Breast epithelium (tissue), 4 donors: ENCODE measurements around the gene BEAN1. TPM values are rescaled to one million over a fixed set of nuclear protein-coding genes. Genes with fewer than 3 reads are reported as not detected.

Source experiments
- DNase-seq, 2 donors: peaks; one replicate each; pipeline ENCODE4 v3.0.0-alpha.2; 2019; ENCODE audit warnings: low spot score in 2 of 2
- H3K27ac ChIP-seq, 2 donors: fragments of 200-600 bp; sonication (generic) in 1 of 2; one replicate each; pipeline ENCODE4 v1.5.1; 2016 to 2019; ENCODE audit warnings: mild to moderate bottlenecking in 1 of 2
- H3K27me3 ChIP-seq, 2 donors: fragments of 200-600 bp; sonication (generic) in 1 of 2; one replicate each; pipeline versions ENCODE4 v1.5.1 to v1.6.0; 2017 to 2019; ENCODE audit warnings: control low read depth in 1 of 2, mild to moderate bottlenecking in 1 of 2
- H3K36me3 ChIP-seq: fragments of 200-600 bp; one replicate; pipeline ENCODE4 v1.5.1; 2019
- H3K4me1 ChIP-seq, 2 donors: fragments of 200-600 bp; sonication (generic); one replicate each; pipeline ENCODE4 v1.5.1; 2016 to 2019; ENCODE audit warnings: control low read depth in 1 of 2
- H3K4me3 ChIP-seq, 3 donors: fragments of 200-600 bp; sonication (generic); 1 replicate in 2 of 3; 2 replicates in 1 of 3; pipeline ENCODE4 v1.5.1; 2016 to 2019; ENCODE audit warnings: mild to moderate bottlenecking in 3 of 3, moderate library complexity in 2 of 3
- H3K9me3 ChIP-seq, 2 donors: fragments of 200-600 bp; sonication (generic) in 1 of 2; one replicate each; pipeline ENCODE4 v1.5.1; 2016 to 2019; ENCODE audit warnings: control low read depth in 1 of 2
- POLR2A ChIP-seq: fragments of 450-650 bp; IDR thresholded peaks from one replicate; pipeline ENCODE4 v1.6.1; 2016; ENCODE audit warnings: antibody characterized with exemption, mild to moderate bottlenecking, moderate library complexity
- POLR2AphosphoS5 ChIP-seq, 3 donors: sonication (generic); formaldehyde crosslinking; IDR thresholded peaks; one replicate each; pipeline ENCODE4 v1.6.1; 2017; ENCODE audit warnings: antibody characterized with exemption in 3 of 3
- intact Hi-C: fragments of 100-400 bp; cut with DNase I; formaldehyde crosslinking; loops from one replicate; pipeline ENCODE4 v1.15.1; 2023; ENCODE audit warnings: low total_unique reads
- total RNA-seq, 3 donors: library from RNA; depleted of rRNA; stranded (reverse); fragments of >200 nt; gene quantifications; one replicate each; pipeline ENCODE4 v1.1.0, GENCODE V29; 2016
- TF ChIP-seq, protein P1 (sequence below), 3 donors: fragments of 450-650 bp; IDR thresholded peaks; one replicate each; pipeline ENCODE4 v1.5.1; 2016 to 2017; ENCODE audit warnings: antibody characterized with exemption in 3 of 3, mild to moderate bottlenecking in 3 of 3, moderate library complexity in 3 of 3

BEAN1 gene
- total RNA-seq, 3 donors from 2014 or later = 0.16 to 3.5 TPM; not detected in 1

DNA sequence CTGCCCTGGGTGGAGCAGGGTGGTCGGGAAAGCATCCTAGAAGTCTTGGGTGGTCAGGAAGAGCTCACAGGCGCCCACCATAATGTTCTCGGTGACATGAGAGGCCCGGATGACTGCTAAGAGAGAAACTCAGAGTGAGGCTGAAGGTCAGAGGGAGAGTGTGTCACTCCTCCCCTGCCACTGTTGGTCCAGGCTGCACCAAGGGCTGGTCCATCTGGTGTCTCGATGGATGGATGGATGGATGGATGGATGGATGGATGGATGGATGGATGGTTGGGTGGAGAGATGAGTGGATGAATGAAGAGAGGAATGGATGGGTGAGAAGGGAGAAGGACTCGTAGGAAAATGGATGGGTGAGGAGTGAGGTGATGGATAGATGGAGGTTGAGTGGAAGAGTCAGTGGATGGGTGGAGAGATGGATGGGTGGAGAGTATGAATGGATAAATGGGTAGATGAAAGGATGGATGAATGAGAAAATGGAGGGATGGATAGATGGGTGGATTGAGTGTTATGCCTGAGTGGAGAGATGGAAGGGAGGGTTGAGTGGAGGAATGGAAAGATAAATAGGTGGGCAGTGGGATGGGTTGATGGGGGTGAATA lies 43.0 kb downstream of the BEAN1 start:
- TF ChIP-seq POLR2A (no peak), POLR2AphosphoS5 (IDR thresholded peaks at IDR 0.05) (no peak)
- TF ChIP-seq, protein P1, sequence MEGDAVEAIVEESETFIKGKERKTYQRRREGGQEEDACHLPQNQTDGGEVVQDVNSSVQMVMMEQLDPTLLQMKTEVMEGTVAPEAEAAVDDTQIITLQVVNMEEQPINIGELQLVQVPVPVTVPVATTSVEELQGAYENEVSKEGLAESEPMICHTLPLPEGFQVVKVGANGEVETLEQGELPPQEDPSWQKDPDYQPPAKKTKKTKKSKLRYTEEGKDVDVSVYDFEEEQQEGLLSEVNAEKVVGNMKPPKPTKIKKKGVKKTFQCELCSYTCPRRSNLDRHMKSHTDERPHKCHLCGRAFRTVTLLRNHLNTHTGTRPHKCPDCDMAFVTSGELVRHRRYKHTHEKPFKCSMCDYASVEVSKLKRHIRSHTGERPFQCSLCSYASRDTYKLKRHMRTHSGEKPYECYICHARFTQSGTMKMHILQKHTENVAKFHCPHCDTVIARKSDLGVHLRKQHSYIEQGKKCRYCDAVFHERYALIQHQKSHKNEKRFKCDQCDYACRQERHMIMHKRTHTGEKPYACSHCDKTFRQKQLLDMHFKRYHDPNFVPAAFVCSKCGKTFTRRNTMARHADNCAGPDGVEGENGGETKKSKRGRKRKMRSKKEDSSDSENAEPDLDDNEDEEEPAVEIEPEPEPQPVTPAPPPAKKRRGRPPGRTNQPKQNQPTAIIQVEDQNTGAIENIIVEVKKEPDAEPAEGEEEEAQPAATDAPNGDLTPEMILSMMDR (IDR thresholded peaks at IDR 0.05) = no peak
- intact Hi-C loops = no loop called here

DNA sequence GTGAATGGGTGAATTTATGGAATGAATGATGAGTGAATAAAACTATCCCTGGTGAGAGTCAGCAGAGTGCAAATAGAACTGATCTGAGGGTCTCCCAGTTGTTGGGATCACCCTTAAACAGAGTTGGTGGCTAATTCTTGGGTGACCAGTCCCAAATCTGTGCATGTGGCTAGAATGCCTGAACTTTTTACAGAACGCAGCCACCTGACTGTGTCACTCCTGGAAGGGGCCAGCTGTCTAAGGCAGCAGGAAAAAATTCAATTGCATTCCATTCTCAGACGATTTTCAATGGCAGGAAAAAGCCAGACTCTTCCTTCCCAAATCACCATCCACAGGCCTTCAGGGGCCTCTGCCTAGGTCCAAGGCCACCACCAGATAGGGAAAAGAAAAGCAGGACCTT lies 43.5 kb downstream of the BEAN1 start:
- H3K27ac ChIP-seq = no peak overlapping the region
- no peaks in the 10 kb centered on the region for H3K27me3 ChIP-seq
- no peaks in the 10 kb centered on the region for H3K4me1 ChIP-seq
- H3K36me3 ChIP-seq = no peaks in the 10 kb centered on the region
- H3K4me3 ChIP-seq = no peak overlapping the region
- no peak for DNase-seq
- intact Hi-C loops = no loop called here
- peaks cover 0 to 4% of the 10 kb centered on the region in 2 donors for H3K9me3 ChIP-seq
- TF ChIP-seq, protein P1 (IDR thresholded peaks at IDR 0.05) = no peak
- TF ChIP-seq POLR2A (no peak), POLR2AphosphoS5 (IDR thresholded peaks at IDR 0.05) (no peak)

More for the DNA sequence above, 43.0 kb downstream of the BEAN1 start:
- Histone ChIP-seq H3K36me3 (no peaks in the 10 kb centered on the region), H3K4me3 (no peak overlapping the region), H3K27me3 (no peaks in the 10 kb centered on the region), H3K4me1 (no peaks in the 10 kb centered on the region), H3K9me3 (peaks cover 0 to 4% of the 10 kb centered on the region in 2 donors), H3K27ac (no peak overlapping the region)
- DNase-seq = no peak

DNA sequence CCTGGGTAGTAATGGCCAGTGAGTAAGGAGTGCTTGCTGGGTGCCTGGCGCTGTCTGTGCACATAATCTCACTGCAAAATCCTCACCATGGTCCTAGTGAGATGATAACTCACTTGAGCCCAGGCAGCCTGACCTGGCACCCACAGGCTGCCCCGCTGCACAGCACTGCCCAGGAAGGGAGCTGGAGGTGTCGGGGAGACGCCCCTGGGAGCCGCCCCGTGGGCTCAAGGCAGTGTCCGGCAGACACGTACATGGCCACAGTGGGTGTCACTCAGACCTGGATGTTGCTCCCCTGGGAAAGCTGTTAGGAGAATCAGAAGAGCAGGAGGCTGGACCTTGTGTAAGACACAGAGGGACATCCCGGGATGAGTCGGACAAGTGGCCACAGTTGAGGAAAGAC lies 44.2 kb downstream of the BEAN1 start:
- Histone ChIP-seq H3K9me3 (peaks cover 0 to 1% of the 10 kb centered on the region in 2 donors), H3K4me3 (no peak overlapping the region), H3K27me3 (no peaks in the 10 kb centered on the region), H3K4me1 (no peaks in the 10 kb centered on the region), H3K27ac (no peak overlapping the region), H3K36me3 (no peaks in the 10 kb centered on the region)
- no peak for DNase-seq
- TF ChIP-seq, protein P1 (IDR thresholded peaks at IDR 0.05) = no peak
- TF ChIP-seq POLR2A = no peak
- TF ChIP-seq POLR2AphosphoS5 (IDR thresholded peaks at IDR 0.05) = no peak
- intact Hi-C loops = no loop called here

DNA sequence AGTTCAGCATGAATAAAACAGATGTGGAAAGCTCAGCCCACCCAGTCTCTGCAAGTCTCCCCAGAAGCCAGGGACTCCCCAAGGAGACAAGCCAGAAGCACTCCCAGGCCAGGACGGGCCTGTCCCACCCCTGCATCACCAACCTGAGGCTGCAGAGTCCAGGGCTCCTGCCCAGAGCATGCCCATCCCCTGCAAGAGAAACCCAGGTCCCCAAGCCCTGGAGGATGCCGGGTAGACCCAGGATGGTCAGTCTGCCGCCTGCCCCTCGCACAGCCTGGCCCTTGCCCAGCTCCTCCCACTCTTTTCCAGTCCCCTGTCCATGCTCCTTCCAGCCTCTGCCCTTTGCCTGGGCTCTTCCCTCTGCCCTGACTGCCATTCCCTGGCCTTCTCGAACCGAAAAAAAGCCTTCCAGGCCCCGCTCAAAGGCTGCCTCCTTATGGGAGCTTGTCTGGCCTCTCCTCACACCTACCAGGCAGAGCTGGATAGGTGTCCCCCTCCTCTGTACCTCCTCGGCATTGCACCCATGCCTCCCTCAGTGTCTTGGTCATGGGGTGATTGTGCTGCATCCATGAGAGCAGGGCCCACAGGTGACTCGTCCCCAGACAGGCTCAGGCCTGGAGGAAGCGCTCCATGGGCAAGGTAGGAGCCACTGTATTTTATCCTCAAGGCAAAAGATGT lies 44.8 kb downstream of the BEAN1 start:
- intact Hi-C loops = no loop called here
- Histone ChIP-seq H3K27ac (no peak overlapping the region), H3K27me3 (no peaks in the 10 kb centered on the region), H3K4me3 (no peak overlapping the region), H3K4me1 (no peaks in the 10 kb centered on the region), H3K36me3 (no peaks in the 10 kb centered on the region), H3K9me3 (no peaks in the 10 kb centered on the region)
- no peak for DNase-seq
- TF ChIP-seq POLR2A (no peak), POLR2AphosphoS5 (IDR thresholded peaks at IDR 0.05) (no peak)
- TF ChIP-seq, protein P1 (IDR thresholded peaks at IDR 0.05) = no peak

DNA sequence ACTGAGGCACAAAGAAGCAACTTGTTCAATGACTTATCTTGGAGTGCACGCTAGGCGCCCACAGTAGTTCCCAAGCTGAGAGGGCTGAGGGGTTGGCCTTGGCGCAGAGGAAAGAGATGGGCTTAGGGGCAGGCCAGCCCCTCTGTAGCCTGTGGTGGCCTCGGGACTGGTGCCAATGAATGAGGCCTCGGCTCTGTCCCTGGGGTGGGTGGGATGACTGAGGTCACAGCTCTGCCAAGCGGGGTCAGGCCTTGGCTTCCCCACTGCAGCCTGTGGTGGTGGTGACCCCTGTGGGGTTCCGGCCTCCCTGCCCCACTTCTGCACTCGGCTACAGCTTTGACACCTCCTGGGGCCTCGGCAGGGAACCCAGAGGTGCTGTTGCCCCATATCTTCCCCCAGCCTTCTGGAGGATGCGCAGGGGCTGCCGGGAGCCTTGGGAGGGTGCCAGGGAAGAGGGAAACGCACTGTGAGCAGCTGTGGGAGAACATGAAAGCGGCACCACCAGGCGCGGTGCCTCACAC lies 46.0 kb downstream of the BEAN1 start:
- intact Hi-C loops = no loop called here
- no peaks in the 10 kb centered on the region for H3K4me1 ChIP-seq
- TF ChIP-seq POLR2A = no peak
- TF ChIP-seq POLR2AphosphoS5 (IDR thresholded peaks at IDR 0.05) = no peak
- TF ChIP-seq, protein P1 (IDR thresholded peaks at IDR 0.05) = no peak
- no peak overlapping the region for H3K4me3 ChIP-seq
- no peak for DNase-seq
- no peaks in the 10 kb centered on the region for H3K27me3 ChIP-seq
- no peak overlapping the region for H3K27ac ChIP-seq
- H3K9me3 ChIP-seq = no peaks in the 10 kb centered on the region
- H3K36me3 ChIP-seq = no peaks in the 10 kb centered on the region
